OCI-LY3 (cell line): ENCODE results near the gene CCDC9B.

Experiments
- EZH2phosphoT487 ChIP-seq: fragments of 200-600 bp; shearing (Covaris generic); IDR thresholded peaks from 2 replicates; pipeline ENCODE4 v1.6.1; 2018; ENCODE audit warnings: antibody characterized with exemption, mixed run types, low read depth
- TF ChIP-seq, protein P1 (sequence below): fragments of 200-600, 300-600 bp; sonication (generic); IDR thresholded peaks from 2 replicates; pipeline ENCODE4 v1.5.1; 2014; ENCODE audit warnings: antibody characterized with exemption, low read length, low read depth

DNA sequence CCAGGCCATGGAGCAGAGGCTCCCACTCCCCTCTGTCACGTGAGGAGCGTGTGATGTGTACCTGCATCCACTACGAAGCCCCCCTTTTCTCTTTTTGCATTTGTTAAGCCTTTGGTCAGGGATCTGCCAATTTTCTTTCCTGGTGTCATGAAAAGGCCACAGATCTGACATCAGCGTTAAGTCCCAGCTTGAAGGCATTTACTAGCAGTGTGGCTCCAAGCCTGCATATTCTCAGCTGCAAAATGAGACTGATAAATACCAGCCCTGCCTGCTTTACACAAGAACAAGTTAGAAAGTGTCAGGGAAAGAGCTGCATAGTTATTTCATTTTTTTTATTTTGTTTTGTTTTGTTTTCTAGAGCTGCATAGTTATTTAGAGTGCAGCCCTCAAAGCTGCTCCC lies 55.6 kb downstream of the CCDC9B start:
- TF ChIP-seq, protein P1, sequence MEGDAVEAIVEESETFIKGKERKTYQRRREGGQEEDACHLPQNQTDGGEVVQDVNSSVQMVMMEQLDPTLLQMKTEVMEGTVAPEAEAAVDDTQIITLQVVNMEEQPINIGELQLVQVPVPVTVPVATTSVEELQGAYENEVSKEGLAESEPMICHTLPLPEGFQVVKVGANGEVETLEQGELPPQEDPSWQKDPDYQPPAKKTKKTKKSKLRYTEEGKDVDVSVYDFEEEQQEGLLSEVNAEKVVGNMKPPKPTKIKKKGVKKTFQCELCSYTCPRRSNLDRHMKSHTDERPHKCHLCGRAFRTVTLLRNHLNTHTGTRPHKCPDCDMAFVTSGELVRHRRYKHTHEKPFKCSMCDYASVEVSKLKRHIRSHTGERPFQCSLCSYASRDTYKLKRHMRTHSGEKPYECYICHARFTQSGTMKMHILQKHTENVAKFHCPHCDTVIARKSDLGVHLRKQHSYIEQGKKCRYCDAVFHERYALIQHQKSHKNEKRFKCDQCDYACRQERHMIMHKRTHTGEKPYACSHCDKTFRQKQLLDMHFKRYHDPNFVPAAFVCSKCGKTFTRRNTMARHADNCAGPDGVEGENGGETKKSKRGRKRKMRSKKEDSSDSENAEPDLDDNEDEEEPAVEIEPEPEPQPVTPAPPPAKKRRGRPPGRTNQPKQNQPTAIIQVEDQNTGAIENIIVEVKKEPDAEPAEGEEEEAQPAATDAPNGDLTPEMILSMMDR: no peak
- TF ChIP-seq EZH2phosphoT487: no peak
